Type B pancreatic cell (in vitro differentiated cells): ENCODE measurements around the gene SMPD4. TPM values are rescaled to one million over a fixed set of nuclear protein-coding genes. Genes with fewer than 3 reads are reported as not detected.
"Not testable (repeated sequence)": the region's sequence is repeated elsewhere in the genome, so short reads cannot be mapped to it uniquely, and the experiment has no call there.

ENCODE experiments used
- DNase-seq: peaks from one replicate; pipeline ENCODE4 v3.0.0; 2021; ENCODE audit warnings: mixed read lengths; ENCODE audit not compliant: unreplicated experiment; ENCODE audit errors: extremely low spot score
- H3K27ac Mint-ChIP-seq: 2 replicates; pipeline ENCODE4 v1.8.0; 2021; ENCODE audit warnings: mild to moderate bottlenecking, mixed read lengths
- H3K27me3 Mint-ChIP-seq: 2 replicates; pipeline ENCODE4 v1.8.0; 2021; ENCODE audit warnings: mixed read lengths
- H3K36me3 Mint-ChIP-seq: 2 replicates; pipeline ENCODE4 v1.8.0; 2021; ENCODE audit warnings: mixed read lengths
- H3K4me1 Mint-ChIP-seq: one replicate; pipeline ENCODE4 v1.8.0; 2021; ENCODE audit warnings: mixed read lengths; ENCODE audit not compliant: unreplicated experiment
- H3K4me3 Mint-ChIP-seq: 2 replicates; pipeline ENCODE4 v1.8.0; 2021; ENCODE audit warnings: mild to moderate bottlenecking, mixed read lengths
- H3K9me3 Mint-ChIP-seq: 2 replicates; pipeline ENCODE4 v1.8.0; 2021; ENCODE audit warnings: mixed read lengths
- CTCF ChIP-seq: fragments of 200-600 bp; sonication (generic); conservative IDR thresholded peaks from 2 replicates; pipeline ENCODE4 v1.5.0; 2021; ENCODE audit warnings: antibody characterized with exemption, mild to moderate bottlenecking
- long read RNA-seq: library from polyadenylated mRNA; unstranded; transcript quantifications from one replicate; pipeline ENCODE4 v2.0.0, GENCODE V29; 2020
- total RNA-seq: library from RNA; stranded (reverse); gene quantifications from 2 replicates; pipeline ENCODE4 v1.2.1, GENCODE V29; 2021; ENCODE audit warnings: low replicate concordance

SMPD4 gene
- 77.0 and 79.6 TPM in 2 replicates for total RNA-seq
- long read RNA-seq, full-length matches to known transcripts = 29 of 56 reads
- long read RNA-seq, partial matches to known transcripts = 13 of 56 reads
- long read RNA-seq, other reads (novel, unspliced or antisense) = 14 of 56 reads

GRCh38 chr2:130181325-130181879 lies at the start of gene SMPD4:
Gene SMPD4 (minus strand): TSS chr2:130181602. CDS start chr2:130176592, 5,010 bp downstream.
- Mint-ChIP-seq H3K27me3 (no peaks in the 10 kb centered on the region), H3K9me3 (no peaks in the 10 kb centered on the region), H3K36me3 (peaks cover 5% of the 10 kb centered on the region), H3K4me1 (peaks cover 9% of the 10 kb centered on the region), H3K4me3 (peak within 1 kb of the TSS; percentile 94), H3K27ac (peak within 1 kb of the TSS; percentile 89)
- no peak for TF ChIP-seq CTCF
- peak; percentile 98 for DNase-seq

- not testable (repeated sequence) for DNase-seq, H3K36me3 Mint-ChIP-seq, H3K9me3 Mint-ChIP-seq, H3K4me3 Mint-ChIP-seq, H3K27ac Mint-ChIP-seq, H3K4me1 Mint-ChIP-seq, H3K27me3 Mint-ChIP-seq
Measured at GRCh38 chr2:130230907-130231306, 49.5 kb upstream of the SMPD4 start.

GRCh38 chr2:130230376-130230775 lies 49.0 kb upstream of the SMPD4 start:
- not testable (repeated sequence) for H3K4me3 Mint-ChIP-seq, H3K27me3 Mint-ChIP-seq, DNase-seq, H3K27ac Mint-ChIP-seq, H3K36me3 Mint-ChIP-seq, H3K4me1 Mint-ChIP-seq, H3K9me3 Mint-ChIP-seq

- H3K4me1 Mint-ChIP-seq = not testable (repeated sequence)
Measured at GRCh38 chr2:130229161-130229510, 47.7 kb upstream of the SMPD4 start.

GRCh38 chr2:130228467-130229160 lies 47.2 kb upstream of the SMPD4 start:
- H3K4me3 Mint-ChIP-seq, H3K4me1 Mint-ChIP-seq, H3K27ac Mint-ChIP-seq, DNase-seq, H3K36me3 Mint-ChIP-seq, H3K9me3 Mint-ChIP-seq: not testable (repeated sequence)
- peaks cover 14% of the 10 kb centered on the region for H3K27me3 Mint-ChIP-seq

More at GRCh38 chr2:130229161-130229510, 47.7 kb upstream of the SMPD4 start:
- not testable (repeated sequence) for H3K27ac Mint-ChIP-seq, DNase-seq, H3K36me3 Mint-ChIP-seq, H3K9me3 Mint-ChIP-seq, H3K4me3 Mint-ChIP-seq
- H3K27me3 Mint-ChIP-seq = peaks cover 11% of the 10 kb centered on the region

- H3K36me3 Mint-ChIP-seq, H3K9me3 Mint-ChIP-seq, DNase-seq, H3K27ac Mint-ChIP-seq, H3K4me3 Mint-ChIP-seq, H3K4me1 Mint-ChIP-seq: not testable (repeated sequence)
- peaks cover 14% of the 10 kb centered on the region for H3K27me3 Mint-ChIP-seq
Measured at GRCh38 chr2:130228005-130228404, 46.6 kb upstream of the SMPD4 start.

GRCh38 chr2:130222523-130222922 lies 41.1 kb upstream of the SMPD4 start:
- peaks cover 26% of the 10 kb centered on the region for H3K27me3 Mint-ChIP-seq
- not testable (repeated sequence) for H3K4me1 Mint-ChIP-seq, H3K9me3 Mint-ChIP-seq, H3K4me3 Mint-ChIP-seq, H3K27ac Mint-ChIP-seq, DNase-seq, H3K36me3 Mint-ChIP-seq

GRCh38 chr2:130220505-130220904 lies 39.1 kb upstream of the SMPD4 start:
- not testable (repeated sequence) for H3K27ac Mint-ChIP-seq, H3K36me3 Mint-ChIP-seq, H3K4me1 Mint-ChIP-seq, H3K4me3 Mint-ChIP-seq, H3K9me3 Mint-ChIP-seq, DNase-seq
- H3K27me3 Mint-ChIP-seq = peaks cover 33% of the 10 kb centered on the region

- not testable (repeated sequence) for DNase-seq, H3K9me3 Mint-ChIP-seq, H3K4me3 Mint-ChIP-seq, H3K27ac Mint-ChIP-seq, H3K36me3 Mint-ChIP-seq, H3K4me1 Mint-ChIP-seq
- H3K27me3 Mint-ChIP-seq = peaks cover 41% of the 10 kb centered on the region
Measured at GRCh38 chr2:130219147-130219546, 37.7 kb upstream of the SMPD4 start.

GRCh38 chr2:130207051-130207450 lies 25.6 kb upstream of the SMPD4 start:
- H3K4me3 Mint-ChIP-seq, H3K27ac Mint-ChIP-seq, H3K36me3 Mint-ChIP-seq, DNase-seq, H3K4me1 Mint-ChIP-seq, H3K9me3 Mint-ChIP-seq: not testable (repeated sequence)
- H3K27me3 Mint-ChIP-seq = peaks cover 26% of the 10 kb centered on the region

- not testable (repeated sequence) for H3K4me1 Mint-ChIP-seq, H3K27me3 Mint-ChIP-seq, H3K36me3 Mint-ChIP-seq, H3K27ac Mint-ChIP-seq, DNase-seq, H3K9me3 Mint-ChIP-seq, H3K4me3 Mint-ChIP-seq
Measured at GRCh38 chr2:130203150-130203549, 21.7 kb upstream of the SMPD4 start.

GRCh38 chr2:130202518-130202917 lies 21.1 kb upstream of the SMPD4 start:
- not testable (repeated sequence) for H3K27me3 Mint-ChIP-seq, DNase-seq, H3K4me3 Mint-ChIP-seq, H3K36me3 Mint-ChIP-seq, H3K9me3 Mint-ChIP-seq, H3K4me1 Mint-ChIP-seq, H3K27ac Mint-ChIP-seq
